ENCODE data around the gene GHDC.
A peak's percentile ranks its signal among the peaks of the same experiment; 100 is the strongest.
"Not testable (repeated sequence)": the region's sequence is repeated elsewhere in the genome, so short reads cannot be mapped to it uniquely, and the experiment has no call there.

The GHDC gene

GRCh38 chr17:42193969-42194899, at the start of gene GHDC:
TSS of gene GHDC (minus strand) at chr17:42194494. CDS start at chr17:42193581, 913 bp downstream.
- peak within 1 kb of the TSS; percentile 70 for H3K27ac ChIP-seq (ENCODE audit: low read depth, low read length)
- H3K36me3 ChIP-seq (ENCODE audit: control insufficient read depth, insufficient read depth, low read length), result peaks cover 2% of the 10 kb centered on the region
- no peaks in the 10 kb centered on the region for H3K27me3 ChIP-seq (ENCODE audit: control insufficient read depth, insufficient read depth, low read length)
- peak within 1 kb of the TSS; percentile 84 for H3K9ac ChIP-seq (ENCODE audit: low read length)
- peaks cover 12% of the 10 kb centered on the region for H3K4me1 ChIP-seq (ENCODE audit: control insufficient read depth, insufficient read depth, low read length)
- H3K4me3 ChIP-seq (ENCODE audit: low read length), result peak within 1 kb of the TSS; percentile 83

GRCh38 chr17:42243493-42243982, 49.2 kb upstream of the GHDC start:
- Histone ChIP-seq H3K36me3 (ENCODE audit: control insufficient read depth, insufficient read depth, low read length) (no peaks in the 10 kb centered on the region), H3K9ac (ENCODE audit: low read length) (no peak overlapping the region), H3K27ac (ENCODE audit: low read depth, low read length) (no peak overlapping the region), H3K4me3 (ENCODE audit: low read length) (no peak overlapping the region), H3K4me1 (ENCODE audit: control insufficient read depth, insufficient read depth, low read length) (peaks cover 3% of the 10 kb centered on the region), H3K27me3 (ENCODE audit: control insufficient read depth, insufficient read depth, low read length) (no peaks in the 10 kb centered on the region)

- Histone ChIP-seq H3K27ac (ENCODE audit: low read depth, low read length) (no peak overlapping the region), H3K27me3 (ENCODE audit: control insufficient read depth, insufficient read depth, low read length) (no peaks in the 10 kb centered on the region), H3K9ac (ENCODE audit: low read length) (no peak overlapping the region), H3K36me3 (ENCODE audit: control insufficient read depth, insufficient read depth, low read length) (no peaks in the 10 kb centered on the region), H3K4me1 (ENCODE audit: control insufficient read depth, insufficient read depth, low read length) (no peaks in the 10 kb centered on the region), H3K4me3 (ENCODE audit: low read length) (no peak overlapping the region)
Observed at GRCh38 chr17:42241871-42242270, 47.6 kb upstream of the GHDC start.

- H3K27ac ChIP-seq (ENCODE audit: low read depth, low read length); H3K4me1 ChIP-seq (ENCODE audit: control insufficient read depth, insufficient read depth, low read length); H3K36me3 ChIP-seq (ENCODE audit: control insufficient read depth, insufficient read depth, low read length); H3K4me3 ChIP-seq (ENCODE audit: low read length); H3K9ac ChIP-seq (ENCODE audit: low read length); H3K27me3 ChIP-seq (ENCODE audit: control insufficient read depth, insufficient read depth, low read length): not testable (repeated sequence)
Observed at GRCh38 chr17:42240863-42241262, 46.6 kb upstream of the GHDC start.

GRCh38 chr17:42240201-42240600, 45.9 kb upstream of the GHDC start:
- H3K27ac ChIP-seq (ENCODE audit: low read depth, low read length), result no peak overlapping the region
- no peaks in the 10 kb centered on the region for H3K27me3 ChIP-seq (ENCODE audit: control insufficient read depth, insufficient read depth, low read length)
- H3K4me1 ChIP-seq (ENCODE audit: control insufficient read depth, insufficient read depth, low read length), result no peaks in the 10 kb centered on the region
- no peak overlapping the region for H3K4me3 ChIP-seq (ENCODE audit: low read length)
- no peaks in the 10 kb centered on the region for H3K36me3 ChIP-seq (ENCODE audit: control insufficient read depth, insufficient read depth, low read length)
- no peak overlapping the region for H3K9ac ChIP-seq (ENCODE audit: low read length)

GRCh38 chr17:42239576-42239975, 45.3 kb upstream of the GHDC start:
- H3K4me1 ChIP-seq (ENCODE audit: control insufficient read depth, insufficient read depth, low read length); H3K4me3 ChIP-seq (ENCODE audit: low read length); H3K27me3 ChIP-seq (ENCODE audit: control insufficient read depth, insufficient read depth, low read length); H3K9ac ChIP-seq (ENCODE audit: low read length); H3K36me3 ChIP-seq (ENCODE audit: control insufficient read depth, insufficient read depth, low read length); H3K27ac ChIP-seq (ENCODE audit: low read depth, low read length): not testable (repeated sequence)

- no peaks in the 10 kb centered on the region for H3K4me1 ChIP-seq (ENCODE audit: control insufficient read depth, insufficient read depth, low read length)
- H3K36me3 ChIP-seq (ENCODE audit: control insufficient read depth, insufficient read depth, low read length), result no peaks in the 10 kb centered on the region
- no peak overlapping the region for H3K27ac ChIP-seq (ENCODE audit: low read depth, low read length)
- no peak overlapping the region for H3K9ac ChIP-seq (ENCODE audit: low read length)
- no peak overlapping the region for H3K4me3 ChIP-seq (ENCODE audit: low read length)
- H3K27me3 ChIP-seq (ENCODE audit: control insufficient read depth, insufficient read depth, low read length), result no peaks in the 10 kb centered on the region
Observed at GRCh38 chr17:42236760-42237159, 42.5 kb upstream of the GHDC start.

- H3K27ac ChIP-seq (ENCODE audit: low read depth, low read length), result no peak overlapping the region
Observed at GRCh38 chr17:42233994-42234393, 39.7 kb upstream of the GHDC start.

GRCh38 chr17:42233156-42233555, 38.9 kb upstream of the GHDC start:
- peaks cover 2% of the 10 kb centered on the region for H3K36me3 ChIP-seq (ENCODE audit: control insufficient read depth, insufficient read depth, low read length)
- H3K4me1 ChIP-seq (ENCODE audit: control insufficient read depth, insufficient read depth, low read length), result no peaks in the 10 kb centered on the region
- no peaks in the 10 kb centered on the region for H3K27me3 ChIP-seq (ENCODE audit: control insufficient read depth, insufficient read depth, low read length)
- H3K27ac ChIP-seq (ENCODE audit: low read depth, low read length), result no peak overlapping the region
- H3K9ac ChIP-seq (ENCODE audit: low read length), result no peak overlapping the region
- H3K4me3 ChIP-seq (ENCODE audit: low read length), result no peak overlapping the region

More at GRCh38 chr17:42233994-42234393, 39.7 kb upstream of the GHDC start:
- no peak overlapping the region for H3K9ac ChIP-seq (ENCODE audit: low read length)
- H3K4me3 ChIP-seq (ENCODE audit: low read length), result no peak overlapping the region
- H3K4me1 ChIP-seq (ENCODE audit: control insufficient read depth, insufficient read depth, low read length), result no peaks in the 10 kb centered on the region
- no peaks in the 10 kb centered on the region for H3K27me3 ChIP-seq (ENCODE audit: control insufficient read depth, insufficient read depth, low read length)
- peaks cover under 1% of the 10 kb centered on the region for H3K36me3 ChIP-seq (ENCODE audit: control insufficient read depth, insufficient read depth, low read length)

GRCh38 chr17:42230225-42230624, 35.9 kb upstream of the GHDC start:
- no peaks in the 10 kb centered on the region for H3K4me1 ChIP-seq (ENCODE audit: control insufficient read depth, insufficient read depth, low read length)
- no peak overlapping the region for H3K27ac ChIP-seq (ENCODE audit: low read depth, low read length)
- no peak overlapping the region for H3K9ac ChIP-seq (ENCODE audit: low read length)
- H3K4me3 ChIP-seq (ENCODE audit: low read length), result no peak overlapping the region
- H3K36me3 ChIP-seq (ENCODE audit: control insufficient read depth, insufficient read depth, low read length), result peaks cover 2% of the 10 kb centered on the region
- no peaks in the 10 kb centered on the region for H3K27me3 ChIP-seq (ENCODE audit: control insufficient read depth, insufficient read depth, low read length)

- no peak overlapping the region for H3K4me3 ChIP-seq (ENCODE audit: low read length)
- no peaks in the 10 kb centered on the region for H3K27me3 ChIP-seq (ENCODE audit: control insufficient read depth, insufficient read depth, low read length)
- no peak overlapping the region for H3K9ac ChIP-seq (ENCODE audit: low read length)
- H3K4me1 ChIP-seq (ENCODE audit: control insufficient read depth, insufficient read depth, low read length), result no peaks in the 10 kb centered on the region
- no peak overlapping the region for H3K27ac ChIP-seq (ENCODE audit: low read depth, low read length)
- peaks cover 9% of the 10 kb centered on the region for H3K36me3 ChIP-seq (ENCODE audit: control insufficient read depth, insufficient read depth, low read length)
Observed at GRCh38 chr17:42227849-42228700, 33.8 kb upstream of the GHDC start.

GRCh38 chr17:42225646-42226045, 31.4 kb upstream of the GHDC start:
- no peaks in the 10 kb centered on the region for H3K27me3 ChIP-seq (ENCODE audit: control insufficient read depth, insufficient read depth, low read length)
- no peak overlapping the region for H3K9ac ChIP-seq (ENCODE audit: low read length)
- H3K4me1 ChIP-seq (ENCODE audit: control insufficient read depth, insufficient read depth, low read length), result no peaks in the 10 kb centered on the region
- peaks cover 11% of the 10 kb centered on the region for H3K36me3 ChIP-seq (ENCODE audit: control insufficient read depth, insufficient read depth, low read length)
- no peak overlapping the region for H3K27ac ChIP-seq (ENCODE audit: low read depth, low read length)
- H3K4me3 ChIP-seq (ENCODE audit: low read length), result no peak overlapping the region
